ENCODE data around the gene LENG9. TPM values are rescaled to one million over a fixed set of nuclear protein-coding genes. Genes with fewer than 3 reads are reported as not detected.

LENG9 gene
- total and polyA plus RNA-seq, 4 donors, result 1.8 to 13.8 (median 8.2) TPM

DNA sequence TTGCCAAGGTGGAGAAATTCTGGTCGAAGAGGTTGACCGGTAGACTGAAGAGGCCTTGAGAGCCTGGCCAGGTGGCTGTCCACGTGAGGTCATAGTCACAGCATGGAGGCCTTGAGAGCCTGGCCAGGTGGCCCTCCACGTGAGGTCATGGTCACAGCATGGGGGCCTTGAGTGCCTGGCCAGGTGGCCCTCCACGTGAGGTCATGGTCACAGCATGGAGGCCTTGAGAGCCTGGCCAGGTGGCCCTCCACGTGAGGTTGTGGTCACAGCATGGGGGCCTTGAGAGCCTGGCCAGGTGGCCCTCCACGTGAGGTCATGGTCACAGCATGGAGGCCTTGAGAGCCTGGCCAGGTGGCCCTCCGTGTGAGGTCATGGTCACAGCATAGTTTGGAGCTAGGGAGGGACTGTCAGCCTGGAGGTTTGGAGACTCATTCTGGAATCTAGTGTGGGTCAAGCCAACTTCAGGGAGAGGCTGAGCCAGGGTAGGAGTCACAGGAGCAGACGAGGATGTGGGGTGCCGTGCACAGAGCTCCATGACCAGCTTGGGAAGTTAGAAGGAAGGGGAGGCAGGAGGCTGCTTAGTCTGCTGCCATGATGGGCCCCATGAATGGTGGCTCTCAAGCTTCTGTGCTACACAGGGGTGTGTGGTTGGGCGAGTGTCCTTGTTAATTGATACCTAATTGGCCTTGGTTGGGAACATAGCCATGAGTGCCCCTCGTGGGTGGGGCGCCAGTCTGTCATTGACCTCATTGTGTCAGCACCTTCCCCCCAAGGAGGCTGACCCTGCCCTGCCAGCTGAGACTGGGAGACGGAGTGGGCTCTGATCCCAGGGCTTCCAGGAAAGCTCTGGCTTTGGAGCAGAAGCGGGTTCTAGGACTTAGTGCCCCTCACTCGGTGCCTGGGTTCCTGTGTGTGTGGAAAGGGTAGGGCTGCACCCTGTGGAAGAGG is 4.0 kb downstream of the LENG9 start:
- peak overlapping the region in 1 of 2 donors; percentile 21 for H3K27ac ChIP-seq (ENCODE audit: low read depth in 1 of 2, low read length in 1 of 2)
- peaks cover 0 to 50% (median 13%) of the 10 kb centered on the region in 5 donors for H3K4me1 ChIP-seq (ENCODE audit: control insufficient read depth in 5 of 5, insufficient read depth in 5 of 5, low read length in 5 of 5)
- H3K27me3 ChIP-seq (ENCODE audit: control insufficient read depth in 3 of 3, insufficient read depth in 3 of 3, low read length in 2 of 3), result no peaks in the 10 kb centered on the region
- ATAC-seq (ENCODE audit: insufficient read depth, low FRiP score), result no peak
- H3K36me3 ChIP-seq (ENCODE audit: control insufficient read depth in 4 of 4, insufficient read depth in 4 of 4, low read length in 4 of 4), result peaks cover 25 to 73% (median 40%) of the 10 kb centered on the region in 4 donors
- DNase-seq, result no peak
- peak overlapping the region in 1 of 2 donors; percentile 68 for H3K9ac ChIP-seq (ENCODE audit: insufficient read depth in 1 of 2, low read length in 2 of 2)
- no peak overlapping the region for H3K4me3 ChIP-seq
- H3K9me3 ChIP-seq (ENCODE audit: control insufficient read depth in 4 of 4, insufficient read depth in 3 of 4, low read length in 3 of 4), result no peaks in the 10 kb centered on the region
- 81 to 84% methylated on average over 16 of the region's 16 CpGs for WGBS, 2 donors
- TF ChIP-seq, protein P1, sequence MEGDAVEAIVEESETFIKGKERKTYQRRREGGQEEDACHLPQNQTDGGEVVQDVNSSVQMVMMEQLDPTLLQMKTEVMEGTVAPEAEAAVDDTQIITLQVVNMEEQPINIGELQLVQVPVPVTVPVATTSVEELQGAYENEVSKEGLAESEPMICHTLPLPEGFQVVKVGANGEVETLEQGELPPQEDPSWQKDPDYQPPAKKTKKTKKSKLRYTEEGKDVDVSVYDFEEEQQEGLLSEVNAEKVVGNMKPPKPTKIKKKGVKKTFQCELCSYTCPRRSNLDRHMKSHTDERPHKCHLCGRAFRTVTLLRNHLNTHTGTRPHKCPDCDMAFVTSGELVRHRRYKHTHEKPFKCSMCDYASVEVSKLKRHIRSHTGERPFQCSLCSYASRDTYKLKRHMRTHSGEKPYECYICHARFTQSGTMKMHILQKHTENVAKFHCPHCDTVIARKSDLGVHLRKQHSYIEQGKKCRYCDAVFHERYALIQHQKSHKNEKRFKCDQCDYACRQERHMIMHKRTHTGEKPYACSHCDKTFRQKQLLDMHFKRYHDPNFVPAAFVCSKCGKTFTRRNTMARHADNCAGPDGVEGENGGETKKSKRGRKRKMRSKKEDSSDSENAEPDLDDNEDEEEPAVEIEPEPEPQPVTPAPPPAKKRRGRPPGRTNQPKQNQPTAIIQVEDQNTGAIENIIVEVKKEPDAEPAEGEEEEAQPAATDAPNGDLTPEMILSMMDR (IDR thresholded peaks at IDR 0.05; ENCODE audit: control extremely low read depth, extremely low read depth), result no peak

DNA sequence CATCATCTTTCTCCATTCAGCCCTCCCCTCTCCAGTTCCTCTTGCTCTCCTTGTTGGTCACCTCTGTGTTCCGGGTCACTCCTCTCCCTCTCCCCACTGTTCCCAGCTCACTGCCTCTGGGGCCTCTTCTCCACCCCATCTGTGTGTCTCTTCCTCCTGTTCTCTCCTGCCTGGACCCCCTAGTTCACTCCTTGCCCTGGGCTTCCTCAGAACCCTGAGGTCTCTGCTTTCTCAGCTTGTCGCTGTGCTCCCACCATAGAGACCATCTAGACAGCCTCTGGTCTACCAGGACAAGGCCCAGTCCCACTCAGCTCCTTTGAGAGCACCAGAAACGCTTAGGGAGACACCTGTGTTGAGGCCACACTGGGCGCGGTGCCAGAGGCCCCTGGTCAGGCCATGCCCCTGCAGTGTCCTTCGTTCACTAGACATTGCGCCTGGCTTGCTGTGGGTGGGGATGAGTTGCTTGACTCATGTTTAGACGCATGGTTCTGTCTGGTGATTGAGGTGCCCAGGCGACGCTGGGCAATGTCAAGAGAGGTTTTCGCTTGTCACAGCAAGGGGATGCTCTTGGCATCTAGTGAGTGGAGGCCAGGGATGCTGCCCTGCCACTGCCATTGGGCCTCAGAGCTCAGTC is 4.8 kb downstream of the LENG9 start:
- no peak overlapping the region for H3K4me3 ChIP-seq
- TF ChIP-seq, protein P1 (IDR thresholded peaks at IDR 0.05; ENCODE audit: control extremely low read depth, extremely low read depth), result no peak
- WGBS, 2 donors, result 88 to 90% methylated on average over 11 of the region's 11 CpGs
- DNase-seq (no peak), ATAC-seq (ENCODE audit: insufficient read depth, low FRiP score) (no peak)
- peaks cover 27 to 81% (median 46%) of the 10 kb centered on the region in 4 donors for H3K36me3 ChIP-seq (ENCODE audit: control insufficient read depth in 4 of 4, insufficient read depth in 4 of 4, low read length in 4 of 4)
- no peaks in the 10 kb centered on the region for H3K27me3 ChIP-seq (ENCODE audit: control insufficient read depth in 3 of 3, insufficient read depth in 3 of 3, low read length in 2 of 3)
- H3K9ac ChIP-seq (ENCODE audit: insufficient read depth in 1 of 2, low read length in 2 of 2), result no peak overlapping the region
- H3K27ac ChIP-seq (ENCODE audit: low read depth in 1 of 2, low read length in 1 of 2), result no peak overlapping the region
- peaks cover 0 to 42% (median 13%) of the 10 kb centered on the region in 5 donors for H3K4me1 ChIP-seq (ENCODE audit: control insufficient read depth in 5 of 5, insufficient read depth in 5 of 5, low read length in 5 of 5)
- H3K9me3 ChIP-seq (ENCODE audit: control insufficient read depth in 4 of 4, insufficient read depth in 3 of 4, low read length in 3 of 4), result no peaks in the 10 kb centered on the region

- Histone ChIP-seq H3K4me3 (no peak overlapping the region), H3K27ac (ENCODE audit: low read depth in 1 of 2, low read length in 1 of 2) (no peak overlapping the region), H3K9me3 (ENCODE audit: control insufficient read depth in 4 of 4, insufficient read depth in 3 of 4, low read length in 3 of 4) (no peaks in the 10 kb centered on the region), H3K4me1 (ENCODE audit: control insufficient read depth in 5 of 5, insufficient read depth in 5 of 5, low read length in 5 of 5) (peaks cover 0 to 39% (median 13%) of the 10 kb centered on the region in 5 donors), H3K9ac (ENCODE audit: insufficient read depth in 1 of 2, low read length in 2 of 2) (no peak overlapping the region), H3K36me3 (ENCODE audit: control insufficient read depth in 4 of 4, insufficient read depth in 4 of 4, low read length in 4 of 4) (peaks cover 27 to 86% (median 53%) of the 10 kb centered on the region in 4 donors), H3K27me3 (ENCODE audit: control insufficient read depth in 3 of 3, insufficient read depth in 3 of 3, low read length in 2 of 3) (no peaks in the 10 kb centered on the region)
- DNase-seq (no peak), ATAC-seq (ENCODE audit: insufficient read depth, low FRiP score) (no peak)
- TF ChIP-seq, protein P1 (IDR thresholded peaks at IDR 0.05; ENCODE audit: control extremely low read depth, extremely low read depth), result no peak
- 94% methylated on average over 42 of the region's 42 CpGs for WGBS, 2 donors
These were observed 5.6 kb downstream of the LENG9 start for GRCh38 chr19:54457773-54458647.
